IPS DF 6.9 (cell line): ENCODE data around the gene NR2C2.

Source experiments
- DNase-seq: peaks from one replicate; pipeline ENCODE4 v3.0.0-alpha.2; 2013; ENCODE audit warnings: low read depth, low spot score
- H3K27ac ChIP-seq: one replicate; pipeline ENCODE4 v1.5.1; 2013; ENCODE audit warnings: low read length, control low read depth
- H3K27me3 ChIP-seq: 2 replicates; pipeline ENCODE4 v1.6.1; 2013; ENCODE audit warnings: mild to moderate bottlenecking, low read length; ENCODE audit not compliant: control insufficient read depth, insufficient read depth
- H3K36me3 ChIP-seq: 2 replicates; pipeline ENCODE4 v1.6.1; 2013; ENCODE audit warnings: low read length; ENCODE audit not compliant: control insufficient read depth, insufficient read depth
- H3K4me1 ChIP-seq: 2 replicates; pipeline ENCODE4 v1.6.1; 2013; ENCODE audit warnings: low read length; ENCODE audit not compliant: control insufficient read depth, insufficient read depth
- H3K4me3 ChIP-seq: 2 replicates; pipeline ENCODE4 v1.5.1; 2013; ENCODE audit warnings: mild to moderate bottlenecking, low read length
- H3K9me3 ChIP-seq: 2 replicates; pipeline ENCODE4 v1.6.1; 2013; ENCODE audit warnings: low read length, inconsistent platforms; ENCODE audit not compliant: control insufficient read depth, insufficient read depth
- WGBS: extraction: QIAGEN DNeasy Blood & Tissue Kit; methylation state at CpG from one replicate; pipeline ENCODE4 v1.1.7; 2013; ENCODE audit warnings: mixed read lengths, missing lambda C conversion rate; ENCODE audit not compliant: insufficient read length, insufficient coverage; 5-methylcytosine and 5-hydroxymethylcytosine counted together

Gene NR2C2

GRCh38 chr3:15096046-15096445 is 148.7 kb downstream of the NR2C2 start:
- Histone ChIP-seq H3K36me3 (0 out of 2 replicates have a peak, but pooled peaks cover 6% of the 10 kb centered on the region), H3K4me3 (no peak overlapping the region), H3K4me1 (peaks cover 4% of the 10 kb centered on the region), H3K27me3 (no peaks in the 10 kb centered on the region), H3K27ac (no peak overlapping the region), H3K9me3 (no peaks in the 10 kb centered on the region)
- no peak for DNase-seq
- no CpG with 5 or more reads among the region's 3 CpGs for WGBS

- Histone ChIP-seq H3K4me3 (no peak overlapping the region; the same call in 1 of the 2 replicates), H3K27me3 (no peaks in the 10 kb centered on the region), H3K4me1 (peaks cover 4% of the 10 kb centered on the region), H3K9me3 (no peaks in the 10 kb centered on the region), H3K36me3 (0 out of 2 replicates have a peak, but pooled peaks cover 6% of the 10 kb centered on the region), H3K27ac (no peak overlapping the region)
- WGBS: no CpG with 5 or more reads among the region's 6 CpGs
- DNase-seq: no peak
Measured at GRCh38 chr3:15097891-15098290, 150.5 kb downstream of the NR2C2 start.
